Measurements from ENCODE around the gene OSTN.
"Not testable (repeated sequence)": the region's sequence is repeated elsewhere in the genome, so short reads cannot be mapped to it uniquely, and the experiment has no call there.

Gene OSTN

GRCh38 chr3:191240486-191240885, 41.4 kb downstream of the OSTN start:
- DNase-seq (ENCODE audit: extremely low read depth, low read depth) = no peak
- TF ChIP-seq CTCF (IDR thresholded peaks at IDR 0.05; ENCODE audit: low read depth, low read length) = no peak

- no peak for DNase-seq (ENCODE audit: extremely low read depth, low read depth)
- TF ChIP-seq CTCF (IDR thresholded peaks at IDR 0.05; ENCODE audit: low read depth, low read length) = peak; percentile 47
Measured at GRCh38 chr3:191244242-191244867, 45.3 kb downstream of the OSTN start.

GRCh38 chr3:191246034-191246433, 47.0 kb downstream of the OSTN start:
- DNase-seq (ENCODE audit: extremely low read depth, low read depth) = not testable (repeated sequence)

- DNase-seq (ENCODE audit: extremely low read depth, low read depth) = no peak
- TF ChIP-seq CTCF (IDR thresholded peaks at IDR 0.05; ENCODE audit: low read depth, low read length) = no peak
Measured at GRCh38 chr3:191246630-191247029, 47.6 kb downstream of the OSTN start.

GRCh38 chr3:191253089-191253799, 54.2 kb downstream of the OSTN start:
- DNase-seq (ENCODE audit: extremely low read depth, low read depth) = no peak
- TF ChIP-seq CTCF (IDR thresholded peaks at IDR 0.05; ENCODE audit: low read depth, low read length) = no peak

GRCh38 chr3:191254098-191254873, 55.2 kb downstream of the OSTN start:
- DNase-seq (ENCODE audit: extremely low read depth, low read depth) = no peak
- TF ChIP-seq CTCF (IDR thresholded peaks at IDR 0.05; ENCODE audit: low read depth, low read length) = no peak

- no peak for DNase-seq (ENCODE audit: extremely low read depth, low read depth)
- TF ChIP-seq CTCF (IDR thresholded peaks at IDR 0.05; ENCODE audit: low read depth, low read length) = no peak
Measured at GRCh38 chr3:191255156-191255555, 56.1 kb downstream of the OSTN start.
